Muscle layer of colon (tissue), 2 donors: ENCODE results near the gene MARCHF10.

ENCODE experiments used
- H3K27ac ChIP-seq: one replicate; pipeline ENCODE4 v1.7.0; 2013; ENCODE audit warnings: low read depth, mild to moderate bottlenecking, low read length, moderate library complexity
- H3K27me3 ChIP-seq, 2 donors: one replicate each; pipeline ENCODE4 v1.7.0; 2013; ENCODE audit warnings: low read length in 2 of 2, mild to moderate bottlenecking in 2 of 2; ENCODE audit not compliant: insufficient read depth in 2 of 2, control insufficient read depth in 1 of 2
- H3K36me3 ChIP-seq: one replicate; pipeline ENCODE4 v1.7.0; 2013; ENCODE audit warnings: mild to moderate bottlenecking, low read length; ENCODE audit not compliant: insufficient read depth
- H3K4me1 ChIP-seq: one replicate; pipeline ENCODE4 v1.7.0; 2013; ENCODE audit warnings: mild to moderate bottlenecking, low read length; ENCODE audit not compliant: insufficient read depth
- H3K4me3 ChIP-seq, 2 donors: one replicate each; pipeline ENCODE4 v1.7.0; 2013; ENCODE audit warnings: low read length in 2 of 2, low read depth in 1 of 2, mild to moderate bottlenecking in 1 of 2, moderate library complexity in 1 of 2
- H3K9ac ChIP-seq: one replicate; pipeline ENCODE4 v1.7.0; 2013; ENCODE audit warnings: low read length
- H3K9me3 ChIP-seq: one replicate; pipeline ENCODE4 v1.7.0; 2013; ENCODE audit warnings: mild to moderate bottlenecking, low read length
- donor health status: abdominal sarcoma.
- donor health status: Adenocarcinoma of cecum.

Gene MARCHF10

GRCh38 chr17:62720126-62720850, 87.8 kb downstream of the MARCHF10 start:
- Histone ChIP-seq H3K4me3 (no peak overlapping the region), H3K9ac (no peak overlapping the region), H3K4me1 (no peaks in the 10 kb centered on the region), H3K27ac (no peak overlapping the region), H3K9me3 (no peaks in the 10 kb centered on the region), H3K27me3 (no peaks in the 10 kb centered on the region), H3K36me3 (no peaks in the 10 kb centered on the region)

GRCh38 chr17:62719586-62719985, 88.5 kb downstream of the MARCHF10 start:
- Histone ChIP-seq H3K9me3 (no peaks in the 10 kb centered on the region), H3K4me1 (no peaks in the 10 kb centered on the region), H3K4me3 (no peak overlapping the region), H3K36me3 (no peaks in the 10 kb centered on the region), H3K27ac (no peak overlapping the region), H3K27me3 (no peaks in the 10 kb centered on the region), H3K9ac (no peak overlapping the region)

GRCh38 chr17:62718429-62718828, 89.7 kb downstream of the MARCHF10 start:
- H3K36me3 ChIP-seq: no peaks in the 10 kb centered on the region
- no peak overlapping the region for H3K27ac ChIP-seq
- H3K4me3 ChIP-seq: no peak overlapping the region
- no peaks in the 10 kb centered on the region for H3K9me3 ChIP-seq
- no peaks in the 10 kb centered on the region for H3K27me3 ChIP-seq
- H3K4me1 ChIP-seq: no peaks in the 10 kb centered on the region
- no peak overlapping the region for H3K9ac ChIP-seq

GRCh38 chr17:62717889-62718288, 90.2 kb downstream of the MARCHF10 start:
- no peaks in the 10 kb centered on the region for H3K9me3 ChIP-seq
- H3K27me3 ChIP-seq: no peaks in the 10 kb centered on the region
- H3K36me3 ChIP-seq: no peaks in the 10 kb centered on the region
- no peaks in the 10 kb centered on the region for H3K4me1 ChIP-seq
- H3K9ac ChIP-seq: no peak overlapping the region
- no peak overlapping the region for H3K27ac ChIP-seq
- no peak overlapping the region for H3K4me3 ChIP-seq

GRCh38 chr17:62717589-62717855, 90.6 kb downstream of the MARCHF10 start:
- Histone ChIP-seq H3K9me3 (no peaks in the 10 kb centered on the region), H3K36me3 (no peaks in the 10 kb centered on the region), H3K9ac (no peak overlapping the region), H3K27me3 (no peaks in the 10 kb centered on the region), H3K4me1 (no peaks in the 10 kb centered on the region), H3K4me3 (no peak overlapping the region), H3K27ac (no peak overlapping the region)

GRCh38 chr17:62716834-62717588, 91.1 kb downstream of the MARCHF10 start:
- Histone ChIP-seq H3K4me3 (no peak overlapping the region), H3K27ac (no peak overlapping the region), H3K4me1 (no peaks in the 10 kb centered on the region), H3K9ac (no peak overlapping the region), H3K27me3 (no peaks in the 10 kb centered on the region), H3K36me3 (no peaks in the 10 kb centered on the region), H3K9me3 (no peaks in the 10 kb centered on the region)

- Histone ChIP-seq H3K36me3 (no peaks in the 10 kb centered on the region), H3K9me3 (no peaks in the 10 kb centered on the region), H3K4me3 (no peak overlapping the region), H3K9ac (no peak overlapping the region), H3K27ac (no peak overlapping the region), H3K4me1 (no peaks in the 10 kb centered on the region), H3K27me3 (no peaks in the 10 kb centered on the region)
Observed at GRCh38 chr17:62715882-62716390, 92.2 kb downstream of the MARCHF10 start.

- no peak overlapping the region for H3K9ac ChIP-seq
- no peak overlapping the region for H3K4me3 ChIP-seq
- H3K4me1 ChIP-seq: no peaks in the 10 kb centered on the region
- no peaks in the 10 kb centered on the region for H3K27me3 ChIP-seq
- no peaks in the 10 kb centered on the region for H3K9me3 ChIP-seq
- no peaks in the 10 kb centered on the region for H3K36me3 ChIP-seq
- no peak overlapping the region for H3K27ac ChIP-seq
Observed at GRCh38 chr17:62714016-62714777, 93.9 kb downstream of the MARCHF10 start.

GRCh38 chr17:62713086-62713881, 94.8 kb downstream of the MARCHF10 start:
- Histone ChIP-seq H3K9me3 (no peaks in the 10 kb centered on the region), H3K27me3 (no peaks in the 10 kb centered on the region), H3K4me1 (no peaks in the 10 kb centered on the region), H3K9ac (no peak overlapping the region), H3K4me3 (no peak overlapping the region), H3K27ac (no peak overlapping the region), H3K36me3 (no peaks in the 10 kb centered on the region)

GRCh38 chr17:62712171-62712581, 95.9 kb downstream of the MARCHF10 start:
- H3K36me3 ChIP-seq: no peaks in the 10 kb centered on the region
- H3K9ac ChIP-seq: no peak overlapping the region

GRCh38 chr17:62708587-62708986, 99.5 kb downstream of the MARCHF10 start:
- Histone ChIP-seq H3K4me1 (peaks cover 6% of the 10 kb centered on the region), H3K27me3 (no peaks in the 10 kb centered on the region), H3K9me3 (no peaks in the 10 kb centered on the region), H3K36me3 (no peaks in the 10 kb centered on the region), H3K9ac (no peak overlapping the region), H3K4me3 (no peak overlapping the region), H3K27ac (no peak overlapping the region)

More at GRCh38 chr17:62712171-62712581, 95.9 kb downstream of the MARCHF10 start:
- H3K9me3 ChIP-seq: no peaks in the 10 kb centered on the region
- H3K4me1 ChIP-seq: no peaks in the 10 kb centered on the region
- H3K27ac ChIP-seq: no peak overlapping the region
- no peaks in the 10 kb centered on the region for H3K27me3 ChIP-seq
- H3K4me3 ChIP-seq: no peak overlapping the region
